Tibial nerve (tissue), 3 donors: ENCODE results near the gene PKP1.

ENCODE experiments used
- CTCF ChIP-seq, 5 experiments: fragments of 200-600 bp in 3 of 5; fragments of 450-650 bp in 2 of 5; sonication (generic) in 3 of 5; IDR thresholded peaks; one replicate each; pipeline ENCODE4 v1.5.1; 2016 to 2019; ENCODE audit warnings: antibody characterized with exemption in 5 of 5, mild to moderate bottlenecking in 3 of 5, moderate library complexity in 2 of 5
- POLR2A ChIP-seq, 2 donors: fragments of 450-650 bp; IDR thresholded peaks; one replicate each; pipeline ENCODE4 v1.6.1; 2017; ENCODE audit warnings: antibody characterized with exemption in 2 of 2, mild to moderate bottlenecking in 2 of 2, moderate library complexity in 2 of 2

GRCh38 chr1:201260648-201261311, 22.5 kb upstream of the PKP1 start:
- TF ChIP-seq POLR2A (IDR thresholded peaks at IDR 0.05) (no peak), CTCF (IDR thresholded peaks at IDR 0.05) (no peak)
